HUDEP-2 (cell line): ENCODE data around the gene KCTD15.
"Not testable (repeated sequence)": the region's sequence is repeated elsewhere in the genome, so short reads cannot be mapped to it uniquely, and the experiment has no call there.

Experiments used
- DNase-seq, 76 experiments: peaks; one replicate each; lab custom pipeline; 2025; ENCODE audit not compliant: unreplicated experiment in 76 of 76; lab: John Stamatoyannopoulos, UW

Gene KCTD15

DNA sequence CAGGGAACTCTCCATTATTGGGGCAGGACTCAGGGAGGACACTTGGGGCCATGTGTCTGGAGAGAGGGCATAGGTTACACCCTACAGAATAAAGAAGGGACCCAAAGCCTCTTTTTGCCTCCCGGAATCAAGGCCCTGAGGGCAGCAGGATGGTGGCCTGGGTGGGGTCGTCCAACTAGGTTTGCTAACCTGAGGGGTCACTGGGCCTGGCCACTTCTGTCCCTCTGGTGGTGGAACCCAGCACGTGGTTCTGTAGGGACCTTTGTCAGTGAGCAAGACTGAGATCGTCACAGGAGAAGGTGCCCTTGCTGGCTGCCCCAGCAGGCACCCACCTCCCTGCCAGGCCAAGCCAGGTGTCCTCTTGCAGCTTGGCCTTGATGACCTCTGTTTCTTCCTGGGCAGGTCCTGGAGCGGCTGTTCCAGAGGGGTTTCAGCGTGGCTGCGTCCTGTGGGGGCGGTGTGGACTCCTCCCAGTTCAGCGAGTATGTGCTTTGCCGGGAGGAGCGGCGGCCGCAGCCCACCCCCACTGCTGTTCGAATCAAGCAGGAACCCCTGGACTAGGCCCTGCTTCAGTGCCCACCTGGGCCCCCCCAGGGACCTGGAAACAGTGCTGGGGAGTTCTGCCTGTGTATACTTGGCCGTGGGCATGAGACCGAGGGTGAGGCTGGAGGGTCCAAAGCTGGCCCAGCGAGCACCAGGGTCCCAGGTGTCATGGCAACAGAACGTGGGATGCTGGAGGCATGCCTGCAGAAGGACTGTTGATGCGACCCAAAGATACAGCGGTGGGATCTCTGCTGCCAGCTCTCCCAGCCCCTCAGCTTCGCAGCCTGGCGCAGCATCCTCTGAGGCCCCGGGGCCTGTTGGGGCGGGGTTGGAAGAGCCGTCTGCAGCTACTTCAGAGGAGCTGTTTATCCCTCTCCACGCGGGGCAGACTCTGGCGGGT is 16.0 kb downstream of the KCTD15 start:
- no peak for DNase-seq

DNA sequence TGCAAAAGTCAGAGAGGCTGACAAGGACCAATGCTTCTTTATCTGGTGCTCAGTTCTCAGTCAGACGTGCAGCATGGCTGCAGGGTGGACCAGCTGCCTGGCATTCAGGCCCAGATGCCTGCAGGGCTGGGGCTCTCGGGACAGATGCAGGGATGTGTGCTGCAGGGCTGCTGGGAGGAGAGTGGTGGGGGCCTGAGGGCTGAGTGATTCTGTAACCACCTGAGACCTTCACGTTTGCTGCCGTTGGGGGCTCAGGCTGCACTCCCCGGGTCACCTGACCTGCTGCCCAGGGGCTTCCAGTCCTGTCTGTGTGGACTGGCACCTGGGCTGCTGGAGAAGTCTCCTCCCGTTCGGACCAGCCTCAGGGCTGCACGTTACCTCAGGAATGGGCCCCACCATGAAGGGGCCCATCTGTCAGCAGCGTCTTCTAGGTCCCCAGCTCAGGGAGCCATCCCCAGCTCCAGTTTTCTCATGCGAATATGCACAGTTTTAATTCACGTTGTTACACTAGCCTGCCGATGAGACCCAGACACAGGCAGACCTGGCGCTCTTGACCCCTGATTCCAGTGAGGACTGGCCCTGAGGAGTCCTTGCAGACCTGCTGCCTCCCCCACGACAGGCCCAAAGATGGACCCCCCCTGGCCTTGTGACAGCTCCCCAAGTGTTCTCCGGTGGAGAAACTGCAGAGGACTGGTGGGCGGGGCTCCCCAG is 16.9 kb downstream of the KCTD15 start:
- DNase-seq = no peak

DNA sequence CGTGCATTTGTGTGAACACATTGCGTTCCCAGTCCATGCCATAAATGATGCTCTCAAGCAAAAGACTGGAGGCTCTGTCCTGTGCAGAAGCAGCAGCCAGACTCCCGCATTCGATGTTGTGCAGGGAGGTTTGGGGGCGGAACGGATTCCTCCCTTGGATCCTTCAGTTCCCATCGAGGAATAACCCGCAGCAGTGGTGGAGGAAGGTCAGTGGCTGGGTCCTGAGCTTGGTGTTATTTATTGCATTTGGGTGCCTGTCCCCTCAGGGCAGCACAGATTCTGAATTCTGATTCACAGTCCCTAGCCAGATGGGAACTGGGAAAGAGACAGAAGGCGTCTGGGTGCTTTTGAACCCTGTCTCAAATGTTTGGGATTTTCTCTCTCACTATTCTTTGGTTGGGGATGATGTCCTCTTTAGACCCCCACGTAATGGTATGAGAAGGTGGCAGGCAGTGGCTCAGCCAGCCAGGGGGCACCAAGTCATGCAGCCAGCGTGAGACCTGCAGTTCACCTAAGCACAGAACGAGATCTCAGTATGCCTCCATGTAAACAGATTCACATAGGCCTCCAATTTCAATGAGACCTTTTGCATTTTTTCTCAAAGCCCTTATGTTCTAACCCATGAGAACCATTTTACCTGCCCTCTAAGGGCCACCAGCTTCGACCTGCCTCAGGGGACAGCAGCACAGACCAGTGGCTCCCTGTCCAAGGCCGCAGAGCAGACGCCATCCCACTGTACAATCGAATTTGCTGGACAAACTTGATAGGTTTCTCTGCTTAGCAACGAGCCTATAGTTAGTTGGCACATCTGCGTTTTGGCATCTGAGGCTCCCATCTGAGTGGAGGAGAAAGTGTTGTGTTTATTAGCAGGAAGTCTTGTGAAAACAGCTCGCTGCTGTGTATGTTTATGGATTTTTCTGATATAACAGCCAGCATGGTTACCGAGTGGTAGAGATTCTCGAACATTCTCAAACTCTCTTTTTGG is 17.8 kb downstream of the KCTD15 start:
- DNase-seq = no peak

DNA sequence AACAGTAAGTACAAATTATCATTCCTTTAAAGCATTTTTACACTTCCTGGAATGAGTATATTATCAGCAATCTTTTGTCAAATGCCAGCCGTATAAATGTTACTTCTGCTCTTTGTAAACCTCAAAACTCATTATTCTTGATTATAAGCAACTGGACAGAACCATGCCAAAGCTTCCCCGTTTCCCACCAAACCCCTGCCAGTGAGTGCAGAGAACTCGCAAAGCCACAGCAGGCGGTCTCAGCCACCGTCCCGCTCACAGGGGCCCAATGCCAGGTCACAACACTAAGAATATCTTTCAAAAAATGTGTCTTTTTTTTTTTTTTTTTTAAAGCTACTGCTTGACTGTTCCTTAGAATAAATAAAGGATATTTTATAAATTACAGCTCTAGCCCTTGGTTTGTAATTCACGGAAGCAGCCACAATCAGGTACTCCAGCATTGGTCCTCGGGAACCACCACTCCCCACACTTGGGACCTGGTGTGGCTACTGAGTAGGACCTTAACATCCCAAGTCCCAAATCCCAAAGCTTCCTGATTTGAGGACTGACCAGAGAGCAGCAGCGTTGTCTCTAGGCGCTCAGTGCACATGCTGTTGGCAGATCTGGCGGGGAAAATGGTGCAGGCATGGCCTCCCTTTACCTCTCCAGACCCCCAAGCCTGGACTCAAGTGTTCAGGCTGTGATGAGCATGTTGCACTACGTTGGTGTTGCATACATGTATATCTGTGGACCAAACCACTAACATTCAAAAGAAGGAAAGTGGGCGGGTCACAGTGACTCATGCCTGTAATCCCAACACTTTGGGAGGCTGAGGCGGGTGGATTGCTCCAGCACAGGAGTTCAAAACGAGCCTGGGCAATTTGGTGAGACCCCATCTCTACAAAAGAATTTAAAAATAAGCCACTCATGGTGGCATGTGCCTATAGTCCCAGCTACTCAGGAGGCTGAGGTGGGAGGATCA is 19.0 kb downstream of the KCTD15 start:
- DNase-seq = no peak

DNA sequence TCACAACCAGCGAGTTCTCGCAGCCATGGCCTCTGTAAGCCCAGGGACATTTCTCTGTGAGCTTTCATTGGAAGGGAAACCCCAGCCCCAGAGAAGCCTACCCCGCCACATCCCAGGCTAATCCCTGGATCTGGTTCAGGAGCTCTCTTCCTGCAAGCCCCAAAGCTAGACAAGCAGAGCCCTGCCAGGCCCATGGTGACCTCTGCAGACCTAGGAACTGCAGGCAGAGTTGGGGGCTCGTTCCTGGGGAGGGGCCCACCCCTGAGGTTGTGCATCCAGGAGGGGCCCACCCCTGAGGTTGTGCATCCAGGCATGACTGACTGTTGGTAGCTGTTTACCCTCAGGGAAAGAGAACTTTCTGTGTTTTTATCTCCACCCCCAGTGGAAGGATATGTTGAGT is 21.7 kb downstream of the KCTD15 start:
- DNase-seq = no peak

DNA sequence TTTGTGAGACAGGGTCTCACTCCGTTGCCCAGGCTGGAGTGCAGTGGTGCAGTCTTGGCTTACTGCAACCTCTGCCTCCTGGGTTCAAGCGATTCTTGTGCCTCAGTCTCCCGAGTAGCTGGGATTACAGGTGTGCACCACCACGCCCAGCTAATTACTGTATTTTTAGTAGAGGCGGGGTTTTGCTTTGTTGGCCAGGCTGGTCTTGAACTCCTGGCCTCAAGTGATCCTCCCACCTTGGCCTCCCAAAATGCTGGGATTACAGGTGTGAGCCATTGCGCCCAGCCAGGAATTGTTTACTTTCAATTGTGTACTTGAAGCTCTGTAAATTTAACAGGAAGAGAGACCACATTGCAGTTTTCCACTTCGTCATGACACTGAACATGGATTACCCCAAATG is 22.4 kb downstream of the KCTD15 start:
- DNase-seq = not testable (repeated sequence)

DNA sequence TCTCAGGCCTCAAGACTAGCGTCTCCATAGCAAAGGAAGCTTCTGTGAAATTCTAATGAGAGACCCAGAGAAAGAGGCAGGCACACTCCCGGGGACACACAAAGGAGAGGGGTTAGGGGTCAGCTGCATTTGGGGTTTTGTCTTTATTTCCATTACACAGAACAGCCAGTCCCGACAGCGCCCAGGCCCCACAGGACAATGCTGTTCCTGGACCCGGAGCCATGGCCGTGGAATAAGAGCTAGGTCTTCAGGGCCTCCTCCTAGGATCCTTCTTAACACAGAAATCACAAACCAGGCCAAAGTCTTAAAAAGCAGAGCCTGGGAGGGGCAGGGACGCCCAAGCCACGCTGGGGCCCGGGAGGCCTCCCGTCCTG is 22.8 kb downstream of the KCTD15 start:
- no peak for DNase-seq

DNA sequence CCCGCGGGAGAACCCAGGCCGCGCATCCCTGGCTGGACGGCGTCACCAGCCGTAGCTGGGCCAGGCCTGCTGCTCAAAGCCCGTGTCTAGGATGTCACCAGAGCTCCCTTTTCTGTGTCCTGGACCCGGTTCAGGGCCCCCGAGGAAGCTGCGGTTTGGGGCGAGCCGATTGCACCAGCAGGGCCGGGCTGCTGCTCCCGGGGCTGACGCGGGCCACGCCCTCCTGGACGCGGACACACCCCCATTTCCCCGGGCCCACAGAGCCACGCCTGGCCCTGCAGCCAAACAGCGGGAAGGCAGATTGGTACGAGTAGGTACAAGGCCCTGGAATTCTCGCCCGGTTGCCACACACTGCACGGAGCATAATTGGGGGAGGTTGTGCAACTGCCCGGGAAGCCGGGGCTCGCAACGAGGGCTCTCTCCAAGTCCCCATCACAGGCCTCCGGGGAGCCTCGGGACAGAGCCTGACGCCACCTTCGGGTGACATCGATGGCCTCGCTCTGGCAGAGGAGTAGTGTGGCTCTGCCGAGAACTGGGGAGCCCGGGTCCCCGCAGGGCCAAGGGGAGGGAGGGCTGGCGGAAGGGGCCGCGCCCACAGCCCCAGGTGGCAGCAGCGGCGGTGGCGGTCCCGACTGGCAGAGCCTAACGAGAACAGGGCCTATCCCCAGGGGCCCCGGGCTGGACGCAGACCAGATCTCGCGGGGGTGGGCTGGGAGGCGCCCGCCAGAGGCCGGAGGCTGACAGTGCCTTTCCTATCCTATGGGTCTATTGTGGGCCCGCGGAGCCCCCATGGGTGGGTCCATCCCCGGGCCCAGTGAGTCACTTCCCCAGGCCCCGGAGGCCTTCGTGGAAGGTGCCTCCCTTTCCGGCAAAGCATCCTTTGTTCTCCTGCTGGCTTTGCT is 23.5 kb downstream of the KCTD15 start:
- DNase-seq = peak in 62 of 76 experiments; percentile 10 to 76 (median 54)

DNA sequence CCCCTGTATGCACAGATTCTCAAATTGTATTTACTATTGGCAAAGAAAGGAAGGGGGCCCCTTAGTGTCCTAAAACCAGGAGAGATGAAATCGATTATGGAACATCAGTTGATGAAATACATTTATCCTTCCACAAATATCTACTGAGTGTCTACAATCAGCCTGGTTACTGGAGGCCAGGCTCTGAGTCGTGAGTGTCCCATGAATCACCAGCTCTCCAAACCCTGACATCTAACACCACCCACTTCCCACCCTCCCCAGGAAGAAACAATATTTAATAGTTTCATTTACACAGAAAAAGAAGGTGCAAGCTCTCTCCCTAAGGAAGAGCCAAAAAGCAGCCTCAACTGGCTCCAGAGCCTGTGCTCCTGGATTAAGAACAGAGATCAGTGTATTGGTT is 25.2 kb downstream of the KCTD15 start:
- no peak for DNase-seq

DNA sequence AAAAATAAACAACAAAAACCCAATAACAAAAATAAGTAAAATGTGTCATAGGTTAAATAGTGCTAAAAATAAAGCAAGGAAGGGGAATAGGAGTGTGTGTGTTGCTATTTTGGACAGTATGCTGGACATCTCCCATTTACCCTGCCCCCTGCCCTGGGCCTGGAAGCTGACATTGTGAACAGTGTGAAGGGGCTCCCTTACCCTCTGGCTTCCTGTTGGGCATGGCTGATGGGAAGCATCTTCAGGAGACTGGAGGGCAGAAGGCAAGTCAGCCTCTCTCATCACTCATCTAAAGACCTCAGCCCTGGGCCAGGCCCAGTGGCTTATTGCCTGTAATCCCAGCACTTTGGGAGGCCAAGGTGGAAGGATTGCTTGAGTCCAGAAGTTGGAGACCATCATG is 26.7 kb downstream of the KCTD15 start:
- no peak for DNase-seq

DNA sequence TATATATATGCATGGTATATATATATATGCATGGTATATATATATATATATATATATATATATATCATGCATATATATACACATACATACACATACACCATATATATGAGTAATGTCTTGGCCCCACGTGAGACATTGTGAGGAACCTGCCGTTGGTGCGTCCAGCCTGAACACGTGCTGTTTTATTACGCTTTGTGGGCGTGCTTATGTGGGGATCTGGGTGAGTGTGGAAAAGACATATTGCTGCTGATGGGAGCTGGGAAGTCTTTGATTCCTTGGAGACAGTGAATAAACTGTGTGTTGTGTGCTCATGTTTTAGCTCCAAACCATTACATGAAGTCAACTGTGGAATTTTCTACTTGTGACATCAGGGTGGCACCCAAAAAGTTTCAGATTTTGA is 28.9 kb downstream of the KCTD15 start:
- no peak for DNase-seq

DNA sequence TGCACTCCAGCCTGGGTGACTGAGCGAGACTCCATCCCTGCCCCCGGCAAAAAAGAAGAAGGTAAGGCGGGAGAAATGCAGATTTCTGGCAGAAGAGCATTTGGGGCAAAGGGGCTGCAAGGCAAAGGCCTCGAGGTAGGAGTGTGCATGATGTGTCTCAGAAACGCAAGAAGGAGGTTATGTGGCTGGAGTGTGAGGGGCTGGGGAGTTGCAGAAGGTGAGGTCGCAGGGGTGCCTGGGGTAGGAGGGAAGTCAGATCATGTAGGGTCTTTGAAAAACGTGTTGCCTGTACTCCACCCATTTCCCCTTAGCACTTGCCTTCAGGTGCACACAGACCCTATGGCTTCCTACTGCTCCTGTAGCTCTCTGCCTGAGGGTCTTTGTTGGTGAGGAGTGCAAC is 29.9 kb downstream of the KCTD15 start:
- no peak for DNase-seq

DNA sequence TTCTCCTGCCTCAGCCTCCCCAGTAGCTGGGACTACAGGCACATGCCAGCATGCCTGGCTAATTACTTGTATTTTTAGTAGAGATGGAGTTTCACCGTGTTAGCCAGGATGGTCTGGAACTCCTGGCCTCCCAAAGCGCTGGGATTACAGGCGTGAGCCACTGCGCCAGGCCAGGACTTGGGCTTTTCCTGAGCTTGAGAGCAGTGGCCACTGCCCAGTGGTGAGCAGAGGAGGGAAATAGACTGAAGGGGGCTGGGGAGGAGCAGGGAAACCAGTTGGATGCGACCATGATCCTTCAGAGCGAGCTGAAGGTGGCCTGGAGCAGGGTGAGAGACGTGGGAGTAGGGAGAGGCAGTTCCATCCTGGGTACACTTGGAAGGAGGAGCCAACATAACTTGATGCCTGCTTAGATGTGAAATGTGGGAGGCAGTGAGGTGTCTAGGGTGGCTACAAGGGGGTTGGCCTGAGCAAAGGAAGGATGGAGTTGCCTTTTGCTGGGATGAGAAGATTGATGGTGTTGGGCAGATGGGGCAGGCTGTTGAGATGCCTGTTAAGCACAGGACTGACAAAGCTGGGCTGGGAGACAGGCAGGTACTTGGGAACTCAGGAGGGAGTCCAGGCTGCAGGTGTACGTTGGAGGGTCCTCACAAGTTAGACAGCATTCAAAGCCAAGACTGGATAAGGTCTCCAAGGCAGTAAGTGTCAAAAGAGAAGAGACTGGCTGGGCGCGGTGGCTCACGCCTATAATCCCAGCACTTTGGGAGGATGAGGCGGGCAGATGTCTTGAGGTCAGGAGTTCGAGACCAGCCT is 31.8 kb downstream of the KCTD15 start:
- DNase-seq = no peak

DNA sequence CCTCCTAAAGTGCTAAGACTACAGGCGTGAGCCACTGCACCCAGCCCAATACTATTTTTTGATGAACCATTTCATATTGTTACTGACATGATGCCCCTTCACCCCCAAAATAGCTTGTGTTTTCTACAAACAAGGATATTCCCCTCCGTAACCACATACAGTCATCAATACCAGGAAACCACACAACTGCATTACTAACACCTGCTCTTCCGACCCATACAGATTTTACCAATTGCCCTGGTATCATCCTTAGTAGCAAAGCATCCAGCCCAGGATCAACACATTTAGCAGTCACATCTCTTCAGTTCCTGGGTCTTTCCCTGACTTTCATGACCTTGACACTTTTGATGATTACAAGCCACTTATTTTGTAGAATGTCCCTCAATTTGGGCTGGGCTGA is 33.6 kb downstream of the KCTD15 start:
- DNase-seq = no peak

DNA sequence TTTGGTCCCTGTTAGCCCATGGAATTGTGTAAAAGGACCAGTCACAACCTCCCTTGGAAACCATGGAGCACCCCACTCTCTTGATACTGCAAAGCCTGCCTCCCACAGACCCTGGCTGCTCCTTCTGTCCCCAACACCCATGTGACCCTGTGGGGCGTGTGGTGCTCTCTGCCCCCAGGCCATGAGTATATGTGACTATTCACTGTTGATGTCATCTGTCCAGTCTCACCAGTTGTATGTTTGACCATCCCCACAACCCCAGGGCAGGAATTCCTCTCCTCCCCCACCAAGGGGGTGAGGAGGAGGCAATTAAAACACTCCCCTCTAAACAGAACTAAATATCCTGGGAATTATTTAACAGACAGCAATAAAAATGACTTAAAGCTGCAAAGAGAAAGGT is 35.2 kb downstream of the KCTD15 start:
- no peak for DNase-seq

DNA sequence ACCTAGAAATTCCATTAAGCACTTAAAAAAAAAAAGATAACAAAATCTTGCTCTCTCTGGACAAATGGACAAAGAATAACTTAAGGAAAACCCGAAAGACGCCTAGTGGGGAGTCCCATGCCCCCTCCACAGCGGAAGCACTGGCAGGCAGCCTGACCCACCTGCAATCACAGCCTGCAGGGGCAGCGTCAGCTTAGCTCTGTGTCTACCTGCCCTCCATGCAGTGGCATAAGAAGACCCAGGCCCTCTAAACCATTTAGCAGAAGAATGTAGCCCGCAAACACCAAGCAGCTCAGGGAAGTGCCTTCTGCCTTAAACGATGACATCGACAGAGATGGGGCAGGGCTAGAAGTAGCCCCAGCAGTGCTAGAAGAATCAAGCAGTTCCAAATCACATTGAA is 36.0 kb downstream of the KCTD15 start:
- DNase-seq = no peak

DNA sequence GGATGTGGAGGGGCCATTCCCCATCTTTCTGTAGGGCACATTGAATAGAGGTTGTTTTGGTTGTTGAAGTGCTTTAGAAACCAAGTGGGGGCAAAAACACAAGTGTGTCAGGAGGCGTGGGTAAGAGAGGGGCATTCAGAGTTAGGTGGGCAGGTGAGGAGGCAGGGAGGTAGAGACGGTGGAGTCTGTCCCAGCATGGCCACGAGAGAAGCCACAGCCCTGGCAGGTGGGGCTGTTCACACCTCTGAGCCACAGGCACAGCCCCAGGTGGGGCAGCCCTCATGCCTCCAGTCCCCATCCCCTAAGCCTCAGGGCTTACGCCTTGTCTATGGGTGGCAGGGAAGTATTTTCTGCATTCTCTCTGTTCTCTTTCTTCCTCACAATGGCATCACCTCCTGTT is 43.7 kb downstream of the KCTD15 start:
- DNase-seq = no peak

DNA sequence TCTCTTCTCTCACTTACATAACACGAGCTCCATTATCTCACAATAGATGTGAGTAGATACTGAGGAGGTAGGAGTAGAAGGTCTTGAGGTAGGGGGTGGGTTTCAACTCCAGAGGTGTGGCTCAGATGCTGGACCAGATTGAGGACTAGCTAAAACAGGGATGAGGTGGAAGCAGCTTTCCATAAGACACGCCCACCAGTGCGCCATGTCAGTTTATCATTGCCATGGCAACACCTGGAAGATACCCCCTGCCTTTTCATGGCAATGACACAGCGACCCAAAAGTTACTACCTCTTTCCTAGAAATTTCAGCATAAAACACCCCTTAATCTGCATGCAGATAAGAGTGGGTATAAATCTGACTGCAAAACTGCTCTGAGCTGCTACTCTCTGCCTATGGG is 44.1 kb downstream of the KCTD15 start:
- DNase-seq = no peak
